ENCODE results near the gene NOSTRIN.

DNA sequence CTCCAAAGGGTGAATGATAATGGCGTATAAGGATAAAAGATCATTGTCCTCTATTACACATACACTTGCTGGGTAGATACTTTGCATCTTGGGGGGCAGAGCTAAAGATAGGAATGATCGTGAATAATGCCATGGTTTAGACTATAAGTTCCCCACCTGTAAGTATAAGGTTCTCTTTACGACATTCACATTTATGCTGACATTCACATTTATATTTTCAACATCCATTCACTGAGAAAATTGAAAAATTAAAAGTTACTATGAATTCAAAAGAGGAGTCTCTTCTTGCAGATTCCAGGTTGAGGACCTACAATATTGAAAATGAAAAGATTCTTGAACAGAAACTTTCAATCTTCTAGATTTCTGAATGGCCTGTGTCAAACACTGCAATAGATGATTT lies 89.9 kb downstream of the NOSTRIN start:
- TF ChIP-seq, protein P1, sequence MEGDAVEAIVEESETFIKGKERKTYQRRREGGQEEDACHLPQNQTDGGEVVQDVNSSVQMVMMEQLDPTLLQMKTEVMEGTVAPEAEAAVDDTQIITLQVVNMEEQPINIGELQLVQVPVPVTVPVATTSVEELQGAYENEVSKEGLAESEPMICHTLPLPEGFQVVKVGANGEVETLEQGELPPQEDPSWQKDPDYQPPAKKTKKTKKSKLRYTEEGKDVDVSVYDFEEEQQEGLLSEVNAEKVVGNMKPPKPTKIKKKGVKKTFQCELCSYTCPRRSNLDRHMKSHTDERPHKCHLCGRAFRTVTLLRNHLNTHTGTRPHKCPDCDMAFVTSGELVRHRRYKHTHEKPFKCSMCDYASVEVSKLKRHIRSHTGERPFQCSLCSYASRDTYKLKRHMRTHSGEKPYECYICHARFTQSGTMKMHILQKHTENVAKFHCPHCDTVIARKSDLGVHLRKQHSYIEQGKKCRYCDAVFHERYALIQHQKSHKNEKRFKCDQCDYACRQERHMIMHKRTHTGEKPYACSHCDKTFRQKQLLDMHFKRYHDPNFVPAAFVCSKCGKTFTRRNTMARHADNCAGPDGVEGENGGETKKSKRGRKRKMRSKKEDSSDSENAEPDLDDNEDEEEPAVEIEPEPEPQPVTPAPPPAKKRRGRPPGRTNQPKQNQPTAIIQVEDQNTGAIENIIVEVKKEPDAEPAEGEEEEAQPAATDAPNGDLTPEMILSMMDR (IDR thresholded peaks at IDR 0.05; ENCODE audit: low read depth, low read length) = no peak
- no peak for TF ChIP-seq POLR2A (IDR thresholded peaks at IDR 0.05; ENCODE audit: extremely low read depth, insufficient read length)
- TF ChIP-seq MAX (IDR thresholded peaks at IDR 0.05; ENCODE audit: low read depth, low read length) = no peak
- TF ChIP-seq MYC (IDR thresholded peaks at IDR 0.05; ENCODE audit: low read depth, low read length) = no peak
